Activated naive CD4-positive, alpha-beta T cell treated with anti-CD3 and anti-CD28 coated beads, Interleukin-2, amount 10 ng/mL, durations not matched to agents 7 days and 5 days (primary cell): ENCODE measurements around the gene LAMA3.

ENCODE experiments used
- CTCF ChIA-PET: fragments of 350-600 bp; sonication (Branson Sonifier 250); formaldehyde crosslinking; loops from one replicate; lab custom pipeline; 2021; ENCODE audit warnings: antibody characterized with exemption; lab: Charles Lee
- DNase-seq: peaks from one replicate; pipeline ENCODE4 v3.0.0-alpha.2; 2020
- H3K27ac Mint-ChIP-seq: one replicate; pipeline ENCODE4 v1.8.0; 2021; ENCODE audit warnings: mild to moderate bottlenecking, moderate library complexity, mixed read lengths
- H3K27me3 Mint-ChIP-seq: one replicate; pipeline ENCODE4 v1.8.0; 2021; ENCODE audit warnings: mild to moderate bottlenecking, mixed read lengths
- H3K36me3 Mint-ChIP-seq: one replicate; pipeline ENCODE4 v1.8.0; 2021; ENCODE audit warnings: mixed read lengths
- H3K4me1 Mint-ChIP-seq: one replicate; pipeline ENCODE4 v1.8.0; 2021; ENCODE audit warnings: mixed read lengths
- H3K4me3 Mint-ChIP-seq: one replicate; pipeline ENCODE4 v1.8.0; 2021; ENCODE audit warnings: mild to moderate bottlenecking, moderate library complexity, mixed read lengths
- H3K9me3 Mint-ChIP-seq: one replicate; pipeline ENCODE4 v1.8.0; 2021; ENCODE audit warnings: mixed read lengths

LAMA3 gene

DNA sequence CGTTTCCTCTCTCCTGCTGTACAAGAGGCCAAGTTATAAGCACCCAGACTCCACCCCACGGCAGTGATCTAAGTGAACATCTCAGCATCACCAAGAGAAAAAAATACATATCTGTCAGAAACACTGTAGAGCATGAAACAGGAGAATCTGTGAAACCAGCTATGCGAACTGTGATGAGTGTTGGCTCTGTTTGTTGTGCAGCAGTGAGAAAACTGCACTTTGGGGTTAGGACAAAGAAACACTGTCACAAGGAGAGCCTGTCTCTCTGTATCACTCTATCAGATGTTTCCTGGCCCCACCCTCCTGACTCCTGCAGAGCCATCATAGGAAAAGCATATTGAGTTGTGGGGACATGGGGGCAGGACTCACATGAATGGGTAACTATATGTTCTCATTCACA, 87.1 kb downstream of the LAMA3 start:
- H3K4me3 Mint-ChIP-seq = no peak overlapping the region
- no peak for DNase-seq
- H3K9me3 Mint-ChIP-seq = no peaks in the 10 kb centered on the region
- H3K27me3 Mint-ChIP-seq = peaks cover 31% of the 10 kb centered on the region
- CTCF ChIA-PET = no interaction called here
- H3K4me1 Mint-ChIP-seq = no peaks in the 10 kb centered on the region
- H3K27ac Mint-ChIP-seq = no peak overlapping the region
- no peaks in the 10 kb centered on the region for H3K36me3 Mint-ChIP-seq

- Mint-ChIP-seq H3K27ac (no peak overlapping the region), H3K36me3 (no peaks in the 10 kb centered on the region), H3K4me1 (no peaks in the 10 kb centered on the region), H3K27me3 (peaks cover 38% of the 10 kb centered on the region), H3K4me3 (no peak overlapping the region), H3K9me3 (no peaks in the 10 kb centered on the region)
- no peak for DNase-seq
- CTCF ChIA-PET = no interaction called here
Observed at GRCh38 chr18:23778828-23779227, 89.6 kb downstream of the LAMA3 start.

DNA sequence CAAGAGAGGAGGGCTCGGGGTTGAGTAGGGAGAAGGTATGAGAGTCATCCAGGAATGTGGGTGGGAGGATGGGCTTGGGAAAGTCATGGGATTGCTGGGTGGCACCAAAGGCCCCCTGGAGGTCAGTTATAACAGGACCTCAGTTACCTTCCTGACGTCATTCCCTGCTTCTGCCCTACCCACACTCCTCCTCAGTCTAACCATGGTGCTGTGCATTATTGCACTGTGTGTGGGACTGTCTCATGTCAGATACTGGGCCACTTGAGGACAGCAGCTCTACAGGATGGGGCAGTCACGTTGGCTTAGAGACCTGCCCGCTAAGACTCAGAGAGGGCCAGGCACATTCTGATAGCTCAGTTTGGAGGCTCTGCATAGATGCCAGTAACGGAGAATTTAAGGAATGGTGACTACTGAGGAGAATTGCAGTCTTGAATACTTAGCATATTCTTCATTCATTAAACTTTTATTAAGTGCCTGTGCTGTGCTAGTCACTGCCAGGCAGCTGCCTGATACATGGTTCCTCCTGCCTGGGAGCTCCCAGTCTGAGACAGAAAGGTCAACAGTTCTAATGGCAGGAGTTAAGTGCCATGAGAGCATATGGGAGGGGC, 90.5 kb downstream of the LAMA3 start:
- CTCF ChIA-PET = no interaction called here
- no peak for DNase-seq
- Mint-ChIP-seq H3K27me3 (peaks cover 45% of the 10 kb centered on the region), H3K4me3 (no peak overlapping the region), H3K36me3 (no peaks in the 10 kb centered on the region), H3K27ac (no peak overlapping the region), H3K9me3 (no peaks in the 10 kb centered on the region), H3K4me1 (no peaks in the 10 kb centered on the region)

GRCh38 chr18:23784832-23785245, 95.6 kb downstream of the LAMA3 start:
- Mint-ChIP-seq H3K27me3 (peaks cover 33% of the 10 kb centered on the region), H3K9me3 (peaks cover 3% of the 10 kb centered on the region), H3K4me1 (no peaks in the 10 kb centered on the region), H3K36me3 (no peaks in the 10 kb centered on the region), H3K27ac (no peak overlapping the region), H3K4me3 (no peak overlapping the region)
- CTCF ChIA-PET = no interaction called here
- no peak for DNase-seq

DNA sequence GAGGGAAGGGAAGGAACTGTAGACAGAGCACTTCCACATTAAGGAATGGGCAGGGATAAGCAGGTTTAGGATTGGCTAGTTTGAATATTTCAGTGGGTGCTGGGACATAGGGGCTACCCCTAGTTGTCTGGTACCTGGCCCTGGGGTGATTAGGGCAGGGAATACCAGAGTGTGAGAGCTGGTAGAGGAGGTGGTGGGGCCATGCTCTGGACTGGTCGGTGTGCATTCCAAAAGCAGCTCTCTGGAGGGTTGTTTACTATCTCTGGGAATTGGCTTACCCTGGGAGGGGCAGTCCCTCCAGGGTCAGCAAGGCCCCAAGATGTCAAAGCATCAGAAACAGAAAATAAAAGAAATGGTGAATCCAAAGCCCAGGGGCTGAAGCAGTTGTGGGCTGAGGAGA, 103.8 kb downstream of the LAMA3 start:
- Mint-ChIP-seq H3K4me1 (no peaks in the 10 kb centered on the region), H3K4me3 (no peak overlapping the region), H3K36me3 (no peaks in the 10 kb centered on the region), H3K27ac (no peak overlapping the region), H3K9me3 (no peaks in the 10 kb centered on the region), H3K27me3 (peaks cover 12% of the 10 kb centered on the region)
- no peak for DNase-seq
- CTCF ChIA-PET = no interaction called here

DNA sequence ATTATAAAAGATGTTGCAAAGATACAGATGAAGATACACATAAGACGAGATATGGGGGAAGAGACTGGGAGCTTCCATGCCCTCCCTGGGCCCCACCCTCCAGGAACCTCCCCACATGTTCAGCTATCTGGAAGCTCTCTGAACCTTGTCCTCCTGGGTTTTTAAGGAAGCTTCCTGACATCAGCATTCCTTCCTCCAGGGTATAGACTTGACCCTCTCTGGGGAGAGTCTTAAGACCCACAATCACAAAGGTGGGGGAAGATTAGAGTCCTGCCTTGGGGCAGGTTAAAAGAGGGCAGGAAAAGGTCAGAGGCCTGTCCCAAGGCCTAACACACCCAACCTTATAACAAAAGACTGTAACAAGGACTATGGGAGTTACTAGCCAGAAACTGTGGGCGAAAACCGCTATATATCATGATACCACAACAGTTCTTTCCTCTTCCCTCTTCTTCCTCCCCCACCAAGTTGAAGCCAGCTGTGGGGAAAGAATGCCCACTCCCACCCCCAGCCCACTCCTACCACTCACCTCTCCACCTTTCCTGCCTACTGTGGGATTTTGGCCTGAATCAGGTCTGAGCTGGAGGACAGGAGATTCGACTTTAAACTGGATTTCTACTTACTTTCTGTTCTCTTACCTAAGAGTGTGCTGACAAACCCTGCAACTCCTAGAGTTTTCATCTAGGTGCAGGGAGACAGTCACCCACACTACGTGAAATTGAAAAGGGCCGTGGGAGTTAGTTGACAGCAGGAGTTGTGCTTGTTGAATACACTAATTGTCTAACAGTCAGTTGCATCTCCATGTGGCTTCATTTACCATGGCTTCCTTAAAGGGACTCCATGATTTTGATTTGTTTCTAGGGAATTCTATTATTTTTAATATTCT, 105.0 kb downstream of the LAMA3 start:
- H3K4me3 Mint-ChIP-seq = no peak overlapping the region
- H3K4me1 Mint-ChIP-seq = no peaks in the 10 kb centered on the region
- H3K36me3 Mint-ChIP-seq = no peaks in the 10 kb centered on the region
- no peak overlapping the region for H3K27ac Mint-ChIP-seq
- CTCF ChIA-PET = no interaction called here
- H3K9me3 Mint-ChIP-seq = no peaks in the 10 kb centered on the region
- H3K27me3 Mint-ChIP-seq = peaks cover 16% of the 10 kb centered on the region
- DNase-seq = no peak

GRCh38 chr18:23798249-23798648, 109.0 kb downstream of the LAMA3 start:
- H3K9me3 Mint-ChIP-seq = no peaks in the 10 kb centered on the region
- no peak overlapping the region for H3K4me3 Mint-ChIP-seq
- no peaks in the 10 kb centered on the region for H3K36me3 Mint-ChIP-seq
- CTCF ChIA-PET = no interaction called here
- no peaks in the 10 kb centered on the region for H3K4me1 Mint-ChIP-seq
- peaks cover 28% of the 10 kb centered on the region for H3K27me3 Mint-ChIP-seq
- no peak overlapping the region for H3K27ac Mint-ChIP-seq
- no peak for DNase-seq

GRCh38 chr18:23798824-23799223, 109.6 kb downstream of the LAMA3 start:
- Mint-ChIP-seq H3K27me3 (peaks cover 33% of the 10 kb centered on the region), H3K27ac (no peak overlapping the region), H3K4me1 (no peaks in the 10 kb centered on the region), H3K36me3 (no peaks in the 10 kb centered on the region), H3K4me3 (no peak overlapping the region), H3K9me3 (no peaks in the 10 kb centered on the region)
- CTCF ChIA-PET = no interaction called here
- DNase-seq = no peak

DNA sequence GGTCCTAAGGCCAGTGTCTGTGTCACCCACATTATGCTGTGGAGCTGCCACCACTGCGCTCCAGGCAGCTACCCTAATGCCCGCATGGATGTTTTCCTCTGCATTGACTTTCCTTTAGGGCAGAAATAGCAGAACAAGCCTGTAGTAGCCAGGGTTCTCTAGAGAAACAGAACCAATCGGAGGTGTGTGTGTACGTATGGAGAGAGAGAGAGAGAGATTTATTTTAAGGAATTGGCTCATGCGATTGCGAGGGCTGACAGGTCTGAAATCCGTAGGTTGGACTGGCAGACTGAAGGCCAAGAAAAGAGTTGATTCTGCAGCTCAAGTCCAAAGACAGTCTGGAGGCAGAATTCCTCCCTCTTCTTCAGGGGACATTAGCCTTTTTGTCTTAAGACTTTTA, 110.3 kb downstream of the LAMA3 start:
- CTCF ChIA-PET = no interaction called here

GRCh38 chr18:23800902-23801301, 111.6 kb downstream of the LAMA3 start:
- CTCF ChIA-PET = no interaction called here
- DNase-seq = no peak
- H3K27me3 Mint-ChIP-seq = peaks cover 42% of the 10 kb centered on the region
- no peaks in the 10 kb centered on the region for H3K4me1 Mint-ChIP-seq
- no peak overlapping the region for H3K4me3 Mint-ChIP-seq
- no peaks in the 10 kb centered on the region for H3K9me3 Mint-ChIP-seq
- H3K27ac Mint-ChIP-seq = no peak overlapping the region
- no peaks in the 10 kb centered on the region for H3K36me3 Mint-ChIP-seq

More for the DNA sequence above, 110.3 kb downstream of the LAMA3 start:
- Mint-ChIP-seq H3K4me3 (no peak overlapping the region), H3K27me3 (peaks cover 39% of the 10 kb centered on the region), H3K4me1 (no peaks in the 10 kb centered on the region), H3K9me3 (no peaks in the 10 kb centered on the region), H3K36me3 (no peaks in the 10 kb centered on the region), H3K27ac (no peak overlapping the region)
- DNase-seq = no peak

GRCh38 chr18:23802817-23803216, 113.6 kb downstream of the LAMA3 start:
- H3K4me3 Mint-ChIP-seq = no peak overlapping the region
- no peak for DNase-seq
- peaks cover 36% of the 10 kb centered on the region for H3K27me3 Mint-ChIP-seq
- CTCF ChIA-PET = no interaction called here
- no peak overlapping the region for H3K27ac Mint-ChIP-seq
- peaks cover 2% of the 10 kb centered on the region for H3K9me3 Mint-ChIP-seq
- H3K36me3 Mint-ChIP-seq = no peaks in the 10 kb centered on the region
- H3K4me1 Mint-ChIP-seq = no peaks in the 10 kb centered on the region

- no peak overlapping the region for H3K4me3 Mint-ChIP-seq
- CTCF ChIA-PET = no interaction called here
- no peaks in the 10 kb centered on the region for H3K36me3 Mint-ChIP-seq
- no peaks in the 10 kb centered on the region for H3K4me1 Mint-ChIP-seq
- H3K9me3 Mint-ChIP-seq = peaks cover 2% of the 10 kb centered on the region
- no peak overlapping the region for H3K27ac Mint-ChIP-seq
- peaks cover 29% of the 10 kb centered on the region for H3K27me3 Mint-ChIP-seq
- DNase-seq = no peak
Observed at GRCh38 chr18:23803755-23804154, 114.5 kb downstream of the LAMA3 start.

- CTCF ChIA-PET = no interaction called here
- H3K27ac Mint-ChIP-seq = no peak overlapping the region
- H3K36me3 Mint-ChIP-seq = no peaks in the 10 kb centered on the region
- DNase-seq = no peak
- peaks cover 2% of the 10 kb centered on the region for H3K9me3 Mint-ChIP-seq
- H3K4me3 Mint-ChIP-seq = no peak overlapping the region
- peaks cover 13% of the 10 kb centered on the region for H3K4me1 Mint-ChIP-seq
- H3K27me3 Mint-ChIP-seq = peaks cover 34% of the 10 kb centered on the region
Observed at GRCh38 chr18:23805898-23806297, 116.6 kb downstream of the LAMA3 start.

DNA sequence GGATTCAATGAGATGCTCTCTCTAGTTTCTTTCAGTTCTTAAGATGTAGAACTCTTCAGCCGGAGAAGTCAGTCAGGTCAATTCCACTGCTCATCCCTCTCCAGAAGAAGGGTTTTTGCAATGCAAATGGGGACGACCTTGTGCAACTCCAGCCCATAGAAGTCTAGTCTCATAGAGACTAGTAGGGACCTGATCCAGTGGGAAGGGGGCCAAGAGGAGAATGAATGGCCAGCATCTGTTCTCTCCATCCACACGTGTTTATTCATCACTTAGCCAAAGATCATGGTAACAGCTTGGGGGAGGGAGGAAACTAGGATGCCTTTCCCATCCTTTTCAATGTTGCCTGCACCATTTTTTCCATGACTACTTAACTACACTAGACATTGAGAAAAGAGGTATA, 120.2 kb downstream of the LAMA3 start:
- CTCF ChIA-PET = interaction anchor here (0.5 to 2.4 kb wide), 2 partner anchors 110 to 872 kb away, joined by 4 to 13 read pairs; no protein-coding TSS in a partner anchor
- H3K4me3 Mint-ChIP-seq = no peak overlapping the region
- H3K27me3 Mint-ChIP-seq = peaks cover 33% of the 10 kb centered on the region
- peaks cover 25% of the 10 kb centered on the region for H3K4me1 Mint-ChIP-seq
- no peak for DNase-seq
- H3K36me3 Mint-ChIP-seq = no peaks in the 10 kb centered on the region
- H3K27ac Mint-ChIP-seq = no peak overlapping the region
- peaks cover 2% of the 10 kb centered on the region for H3K9me3 Mint-ChIP-seq

DNA sequence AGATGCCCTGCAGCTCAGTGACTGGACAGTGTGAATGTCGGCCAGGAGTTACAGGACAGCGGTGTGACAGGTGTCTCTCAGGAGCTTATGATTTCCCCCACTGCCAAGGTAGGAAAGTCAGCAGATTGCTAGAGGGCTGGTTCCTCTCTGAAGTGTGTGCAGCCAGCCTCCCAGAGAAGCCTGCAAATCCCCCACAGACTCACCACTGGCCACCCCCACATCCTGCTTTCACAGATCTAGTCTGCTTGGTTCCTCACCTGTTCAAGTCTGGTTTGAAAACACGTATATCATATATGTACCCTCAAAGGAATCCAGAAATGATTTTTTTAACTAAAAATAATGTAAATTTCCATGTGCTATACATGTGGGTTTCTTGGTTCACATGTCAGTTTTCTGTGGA, 121.1 kb downstream of the LAMA3 start:
- Mint-ChIP-seq H3K4me3 (no peak overlapping the region), H3K4me1 (peaks cover 25% of the 10 kb centered on the region), H3K27ac (no peak overlapping the region), H3K9me3 (peaks cover 2% of the 10 kb centered on the region), H3K36me3 (no peaks in the 10 kb centered on the region), H3K27me3 (peaks cover 30% of the 10 kb centered on the region)
- DNase-seq = peak; percentile 74
- CTCF ChIA-PET = interaction anchor here (1.7 to 2.9 kb wide), 4 partner anchors 109 to 312 kb away, joined by 5 to 23 read pairs (median 12); no protein-coding TSS in a partner anchor
